Measurements from ENCODE around the gene GFPT1.

The GFPT1 gene

GRCh38 chr2:69315160-69315761, 71.8 kb downstream of the GFPT1 start:
- TF ChIP-seq EZH2phosphoT487 (IDR thresholded peaks at IDR 0.05; ENCODE audit: borderline replicate concordance) (no peak), CTCF (conservative IDR thresholded peaks at IDR 0.05; ENCODE audit: low read length) (no peak)
- no peak overlapping the region for H3K4me2 ChIP-seq (ENCODE audit: low read depth, low read length, poor library complexity, severe bottlenecking)

GRCh38 chr2:69311024-69311416, 76.0 kb downstream of the GFPT1 start:
- Histone ChIP-seq H3K9me3 (ENCODE audit: insufficient read depth, low read depth, low read length) (no peaks in the 10 kb centered on the region), H3K4me3 (ENCODE audit: low read length, poor library complexity, severe bottlenecking) (no peak overlapping the region), H3K9me2 (replicated peaks; ENCODE audit: low read depth, low read length) (no peaks in the 10 kb centered on the region), H3K4me1 (ENCODE audit: insufficient read depth, low read length, poor library complexity, severe bottlenecking) (no peaks in the 10 kb centered on the region), H4K20me1 (ENCODE audit: insufficient read depth, low read length, poor library complexity, severe bottlenecking) (no peaks in the 10 kb centered on the region), H3K27me3 (ENCODE audit: insufficient read depth, low read length, poor library complexity, severe bottlenecking) (no peaks in the 10 kb centered on the region), H3K9ac (ENCODE audit: low read depth, low read length, poor library complexity, severe bottlenecking) (no peak overlapping the region), H2AFZ (ENCODE audit: low read length) (no peak overlapping the region), H3K79me2 (ENCODE audit: insufficient read depth, low read length) (no peaks in the 10 kb centered on the region), H3K36me3 (ENCODE audit: insufficient read depth, low read length) (no peaks in the 10 kb centered on the region), H3F3A (ENCODE audit: low read depth) (no peaks in the 10 kb centered on the region; the same call in 1 of the 2 replicates), H3K4me2 (ENCODE audit: low read depth, low read length, poor library complexity, severe bottlenecking) (no peak overlapping the region)
- no peak for TF ChIP-seq CTCF (conservative IDR thresholded peaks at IDR 0.05; ENCODE audit: low read length)
- no peak for TF ChIP-seq EZH2phosphoT487 (IDR thresholded peaks at IDR 0.05; ENCODE audit: borderline replicate concordance)

More at GRCh38 chr2:69315160-69315761, 71.8 kb downstream of the GFPT1 start:
- H2AFZ ChIP-seq (ENCODE audit: low read length) = no peak overlapping the region
- H3F3A ChIP-seq (ENCODE audit: low read depth) = no peaks in the 10 kb centered on the region; the same call in 1 of the 2 replicates
- no peaks in the 10 kb centered on the region for H3K9me2 ChIP-seq (replicated peaks; ENCODE audit: low read depth, low read length)
- H3K9me3 ChIP-seq (ENCODE audit: insufficient read depth, low read depth, low read length) = no peaks in the 10 kb centered on the region
- no peaks in the 10 kb centered on the region for H3K27me3 ChIP-seq (ENCODE audit: insufficient read depth, low read length, poor library complexity, severe bottlenecking)
- H3K79me2 ChIP-seq (ENCODE audit: insufficient read depth, low read length) = no peaks in the 10 kb centered on the region
- no peak overlapping the region for H3K9ac ChIP-seq (ENCODE audit: low read depth, low read length, poor library complexity, severe bottlenecking)
- no peak overlapping the region for H3K4me3 ChIP-seq (ENCODE audit: low read length, poor library complexity, severe bottlenecking)
- H3K4me1 ChIP-seq (ENCODE audit: insufficient read depth, low read length, poor library complexity, severe bottlenecking) = no peaks in the 10 kb centered on the region
- peaks cover 11% of the 10 kb centered on the region; the same call in 1 of the 2 replicates for H3K36me3 ChIP-seq (ENCODE audit: insufficient read depth, low read length)
- H4K20me1 ChIP-seq (ENCODE audit: insufficient read depth, low read length, poor library complexity, severe bottlenecking) = no peaks in the 10 kb centered on the region

GRCh38 chr2:69310111-69311023, 76.7 kb downstream of the GFPT1 start:
- no peak overlapping the region for H3K4me2 ChIP-seq (ENCODE audit: low read depth, low read length, poor library complexity, severe bottlenecking)
- H3K9me2 ChIP-seq (replicated peaks; ENCODE audit: low read depth, low read length) = no peaks in the 10 kb centered on the region
- H3K4me1 ChIP-seq (ENCODE audit: insufficient read depth, low read length, poor library complexity, severe bottlenecking) = no peaks in the 10 kb centered on the region
- H3K79me2 ChIP-seq (ENCODE audit: insufficient read depth, low read length) = no peaks in the 10 kb centered on the region
- TF ChIP-seq CTCF (conservative IDR thresholded peaks at IDR 0.05; ENCODE audit: low read length) = no peak
- no peak for TF ChIP-seq EZH2phosphoT487 (IDR thresholded peaks at IDR 0.05; ENCODE audit: borderline replicate concordance)
- no peaks in the 10 kb centered on the region for H3K27me3 ChIP-seq (ENCODE audit: insufficient read depth, low read length, poor library complexity, severe bottlenecking)
- no peak overlapping the region for H3K9ac ChIP-seq (ENCODE audit: low read depth, low read length, poor library complexity, severe bottlenecking)
- H3K36me3 ChIP-seq (ENCODE audit: insufficient read depth, low read length) = no peaks in the 10 kb centered on the region
- no peak overlapping the region for H2AFZ ChIP-seq (ENCODE audit: low read length)
- H3K9me3 ChIP-seq (ENCODE audit: insufficient read depth, low read depth, low read length) = no peaks in the 10 kb centered on the region
- no peak overlapping the region for H3K4me3 ChIP-seq (ENCODE audit: low read length, poor library complexity, severe bottlenecking)
- H4K20me1 ChIP-seq (ENCODE audit: insufficient read depth, low read length, poor library complexity, severe bottlenecking) = no peaks in the 10 kb centered on the region
- H3F3A ChIP-seq (ENCODE audit: low read depth) = no peaks in the 10 kb centered on the region; the same call in 1 of the 2 replicates

All from Loucy (cell line).